WERI-Rb-1 (cell line): ENCODE measurements around the gene RASAL2.

Experiments
- DNase-seq: peaks from one replicate; pipeline ENCODE4 v3.0.0-alpha.2; 2020
- H3K27ac ChIP-seq: fragments of 250-450 bp; sonication (Bioruptor Pico); 2 replicates; pipeline ENCODE4 v1.5.1; 2020; ENCODE audit warnings: mild to moderate bottlenecking, moderate library complexity
- H3K27me3 ChIP-seq: fragments of 250-450 bp; sonication (Bioruptor Pico); 2 replicates; pipeline ENCODE4 v1.5.1; 2021; ENCODE audit warnings: mild to moderate bottlenecking, low read depth, moderate library complexity; ENCODE audit not compliant: insufficient read depth, severe bottlenecking
- H3K36me3 ChIP-seq: fragments of 250-450 bp; sonication (Bioruptor Pico); 2 replicates; pipeline ENCODE4 v1.5.1; 2020; ENCODE audit warnings: mild to moderate bottlenecking, moderate library complexity
- H3K4me3 ChIP-seq: 2 replicates; pipeline ENCODE4 v1.5.1; 2011; ENCODE audit warnings: low read depth, mild to moderate bottlenecking, control low read depth, low read length
- H3K9me3 ChIP-seq: fragments of 250-450 bp; sonication (Bioruptor Pico); 2 replicates; pipeline ENCODE4 v1.5.1; 2021; ENCODE audit warnings: mild to moderate bottlenecking, moderate library complexity; ENCODE audit not compliant: severe bottlenecking
- CTCF ChIP-seq: IDR thresholded peaks from 2 replicates; pipeline ENCODE4 v1.5.1; 2011; ENCODE audit warnings: low read depth, mild to moderate bottlenecking, control low read depth, inconsistent platforms, low read length

The RASAL2 gene

GRCh38 chr1:178142806-178143205, 48.9 kb downstream of the RASAL2 start:
- TF ChIP-seq CTCF, result no peak
- Histone ChIP-seq H3K9me3 (no peaks in the 10 kb centered on the region), H3K27me3 (no peaks in the 10 kb centered on the region), H3K36me3 (no peaks in the 10 kb centered on the region), H3K4me3 (no peak overlapping the region), H3K27ac (peak overlapping the region; percentile 24; the same call in 1 of the 2 replicates)
- peak; percentile 53 for DNase-seq

GRCh38 chr1:178143730-178144690, 50.1 kb downstream of the RASAL2 start:
- Histone ChIP-seq H3K4me3 (no peak overlapping the region), H3K27ac (no peak overlapping the region), H3K36me3 (no peaks in the 10 kb centered on the region), H3K9me3 (no peaks in the 10 kb centered on the region), H3K27me3 (no peaks in the 10 kb centered on the region)
- TF ChIP-seq CTCF, result no peak
- no peak for DNase-seq

- DNase-seq, result no peak
- TF ChIP-seq CTCF, result no peak
- Histone ChIP-seq H3K9me3 (no peaks in the 10 kb centered on the region), H3K4me3 (no peak overlapping the region), H3K27me3 (no peaks in the 10 kb centered on the region), H3K36me3 (no peaks in the 10 kb centered on the region), H3K27ac (no peak overlapping the region)
These were observed 51.7 kb downstream of the RASAL2 start for GRCh38 chr1:178145605-178146004.

- no peaks in the 10 kb centered on the region for H3K27me3 ChIP-seq
- TF ChIP-seq CTCF, result no peak
- no peak for DNase-seq
- no peaks in the 10 kb centered on the region for H3K36me3 ChIP-seq
- H3K4me3 ChIP-seq, result no peak overlapping the region
- peak overlapping the region; percentile 52 for H3K27ac ChIP-seq
- no peaks in the 10 kb centered on the region for H3K9me3 ChIP-seq
These were observed 52.5 kb downstream of the RASAL2 start for GRCh38 chr1:178146436-178146835.

- TF ChIP-seq CTCF, result no peak
- DNase-seq, result no peak
- H3K27ac ChIP-seq, result no peak overlapping the region
These were observed 56.7 kb downstream of the RASAL2 start for GRCh38 chr1:178150610-178151009.

More at GRCh38 chr1:178150610-178151009, 56.7 kb downstream of the RASAL2 start:
- no peaks in the 10 kb centered on the region for H3K9me3 ChIP-seq
- H3K27me3 ChIP-seq, result no peaks in the 10 kb centered on the region
- H3K36me3 ChIP-seq, result no peaks in the 10 kb centered on the region
- H3K4me3 ChIP-seq, result no peak overlapping the region
